Urinary bladder (tissue), 4 donors: ENCODE measurements around the gene CFAP53. TPM values are rescaled to one million over a fixed set of nuclear protein-coding genes. Genes with fewer than 3 reads are reported as not detected.

Source experiments
- DNase-seq: peaks from one replicate; pipeline ENCODE4 v3.0.0-alpha.2; 2015; ENCODE audit errors: extremely low spot score
- H3K27ac ChIP-seq: one replicate; pipeline ENCODE4 v1.5.1; 2013; ENCODE audit warnings: low read depth, mild to moderate bottlenecking, moderate library complexity
- H3K36me3 ChIP-seq: one replicate; pipeline ENCODE4 v1.6.1; 2013; ENCODE audit warnings: mild to moderate bottlenecking, moderate library complexity; ENCODE audit not compliant: insufficient read depth
- H3K4me1 ChIP-seq: one replicate; pipeline ENCODE4 v1.6.1; 2013; ENCODE audit warnings: mild to moderate bottlenecking, moderate library complexity; ENCODE audit not compliant: insufficient read depth
- H3K4me3 ChIP-seq: one replicate; pipeline ENCODE4 v1.5.1; 2013; ENCODE audit warnings: low read depth, low read length
- WGBS: extraction: QIAGEN DNeasy Blood & Tissue Kit; methylation state at CpG from one replicate; pipeline ENCODE4 v1.1.7; 2013; 5-methylcytosine and 5-hydroxymethylcytosine counted together
- polyA plus RNA-seq: library from polyadenylated mRNA; stranded (reverse); fragments of 200-250 nt; gene quantifications from one replicate; pipeline ENCODE4 v1.2.3, GENCODE V29; 2013
- total RNA-seq: library from RNA; depleted of rRNA; stranded (reverse); fragments of >200 nt; gene quantifications from one replicate; pipeline ENCODE4 v1.2.3, GENCODE V29; 2014
- donor health status: healthy with polysubstance abuse.
- donor health status: healthy.

The CFAP53 gene
- total and polyA plus RNA-seq, 2 donors, result 0.34 to 0.42 TPM

- no peak overlapping the region for H3K4me3 ChIP-seq
- H3K27ac ChIP-seq, result no peak overlapping the region
- no peak for DNase-seq
- H3K36me3 ChIP-seq, result no peaks in the 10 kb centered on the region
- WGBS, result 76% methylated on average over 4 of the region's 4 CpGs
- no peaks in the 10 kb centered on the region for H3K4me1 ChIP-seq
Measured at GRCh38 chr18:50209311-50209710, 57.0 kb downstream of the CFAP53 start.

GRCh38 chr18:50207722-50208121, 58.6 kb downstream of the CFAP53 start:
- H3K36me3 ChIP-seq, result no peaks in the 10 kb centered on the region
- DNase-seq, result no peak
- WGBS, result 52% methylated on average over 1 of the region's 1 CpG
- no peaks in the 10 kb centered on the region for H3K4me1 ChIP-seq
- no peak overlapping the region for H3K27ac ChIP-seq
- H3K4me3 ChIP-seq, result no peak overlapping the region

- 22% methylated on average over 24 of the region's 24 CpGs for WGBS
- H3K4me3 ChIP-seq, result no peak overlapping the region
- no peak for DNase-seq
- no peak overlapping the region for H3K27ac ChIP-seq
- H3K36me3 ChIP-seq, result no peaks in the 10 kb centered on the region
- H3K4me1 ChIP-seq, result no peaks in the 10 kb centered on the region
Measured at GRCh38 chr18:50203801-50204604, 62.3 kb downstream of the CFAP53 start.

- no peaks in the 10 kb centered on the region for H3K36me3 ChIP-seq
- H3K4me1 ChIP-seq, result no peaks in the 10 kb centered on the region
- H3K4me3 ChIP-seq, result no peak overlapping the region
- 48% methylated on average over 1 of the region's 1 CpG for WGBS
- H3K27ac ChIP-seq, result no peak overlapping the region
- no peak for DNase-seq
Measured at GRCh38 chr18:50201476-50202018, 64.7 kb downstream of the CFAP53 start.

- no peak for DNase-seq
- H3K36me3 ChIP-seq, result no peaks in the 10 kb centered on the region
- H3K4me1 ChIP-seq, result no peaks in the 10 kb centered on the region
- 46% methylated on average over 1 of the region's 1 CpG for WGBS
- H3K4me3 ChIP-seq, result no peak overlapping the region
- H3K27ac ChIP-seq, result no peak overlapping the region
Measured at GRCh38 chr18:50199921-50200320, 66.4 kb downstream of the CFAP53 start.

- DNase-seq, result no peak
- Histone ChIP-seq H3K36me3 (no peaks in the 10 kb centered on the region), H3K4me3 (no peak overlapping the region), H3K27ac (no peak overlapping the region), H3K4me1 (no peaks in the 10 kb centered on the region)
- 57% methylated on average over 5 of the region's 5 CpGs for WGBS
Measured at GRCh38 chr18:50199346-50199855, 66.9 kb downstream of the CFAP53 start.

GRCh38 chr18:50196261-50196660, 70.0 kb downstream of the CFAP53 start:
- Histone ChIP-seq H3K36me3 (no peaks in the 10 kb centered on the region), H3K27ac (no peak overlapping the region), H3K4me1 (no peaks in the 10 kb centered on the region), H3K4me3 (no peak overlapping the region)
- DNase-seq, result no peak
- WGBS, result 94% methylated on average over 3 of the region's 3 CpGs

GRCh38 chr18:50195689-50196088, 70.6 kb downstream of the CFAP53 start:
- no peaks in the 10 kb centered on the region for H3K4me1 ChIP-seq
- no peak for DNase-seq
- H3K27ac ChIP-seq, result no peak overlapping the region
- no peak overlapping the region for H3K4me3 ChIP-seq
- 38% methylated on average over 10 of the region's 10 CpGs for WGBS
- H3K36me3 ChIP-seq, result no peaks in the 10 kb centered on the region

GRCh38 chr18:50194631-50195532, 71.4 kb downstream of the CFAP53 start, which contains the start of gene MYO5B:
Gene MYO5B (minus strand): TSS chr18:50195147. CDS start chr18:50194793, 354 bp downstream.
- H3K36me3 ChIP-seq, result no peaks in the 10 kb centered on the region
- WGBS, result 1% methylated on average over 114 of the region's 115 CpGs
- H3K4me3 ChIP-seq, result peak within 1 kb of the TSS; percentile 62
- H3K27ac ChIP-seq, result no peak within 1 kb of the TSS
- H3K4me1 ChIP-seq, result no peaks in the 10 kb centered on the region
- no peak for DNase-seq

GRCh38 chr18:50193796-50194630, 72.3 kb downstream of the CFAP53 start:
- Histone ChIP-seq H3K27ac (no peak overlapping the region), H3K4me3 (peak overlapping the region; percentile 62), H3K4me1 (no peaks in the 10 kb centered on the region), H3K36me3 (no peaks in the 10 kb centered on the region)
- 2% methylated on average over 68 of the region's 68 CpGs for WGBS
- no peak for DNase-seq

GRCh38 chr18:50192995-50193795, 73.1 kb downstream of the CFAP53 start:
- Histone ChIP-seq H3K4me3 (no peak overlapping the region), H3K36me3 (no peaks in the 10 kb centered on the region), H3K4me1 (no peaks in the 10 kb centered on the region), H3K27ac (no peak overlapping the region)
- DNase-seq, result no peak
- WGBS, result 7% methylated on average over 31 of the region's 31 CpGs

- H3K36me3 ChIP-seq, result no peaks in the 10 kb centered on the region
- 51% methylated on average over 1 of the region's 1 CpG for WGBS
- H3K4me3 ChIP-seq, result no peak overlapping the region
- DNase-seq, result no peak
- H3K4me1 ChIP-seq, result no peaks in the 10 kb centered on the region
- H3K27ac ChIP-seq, result no peak overlapping the region
Measured at GRCh38 chr18:50190926-50191325, 75.4 kb downstream of the CFAP53 start.
